ENCODE data around the gene TLCD3A. TPM values are rescaled to one million over a fixed set of nuclear protein-coding genes. Genes with fewer than 3 reads are reported as not detected.
"Not testable (repeated sequence)": the region's sequence is repeated elsewhere in the genome, so short reads cannot be mapped to it uniquely, and the experiment has no call there.

The TLCD3A gene
- total and polyA plus RNA-seq, 2 donors (not counting 3 experiments of a cell fraction or from before 2014, with no cell fraction given): 36.6 to 54.1 TPM

DNA sequence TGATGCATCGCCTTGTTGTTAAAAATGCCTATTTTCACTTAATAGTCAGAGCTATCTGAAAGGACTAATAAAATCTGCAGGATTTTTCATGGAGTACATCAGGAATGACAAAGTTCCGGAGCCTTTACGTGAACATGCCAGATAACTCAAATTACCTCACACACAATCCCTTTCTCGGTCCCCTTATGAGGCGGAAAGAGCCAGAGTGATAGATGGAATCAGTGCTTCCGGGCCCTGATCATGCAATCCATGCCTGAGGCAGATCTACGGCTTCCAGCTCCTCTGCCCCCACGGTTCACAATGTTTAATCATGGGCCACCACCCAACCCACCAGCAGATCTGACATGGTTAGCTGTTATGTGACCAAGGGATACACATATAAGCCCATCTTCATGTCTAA lies 34.7 kb upstream of the TLCD3A start:
- Histone ChIP-seq H3K27me3 (ENCODE audit: control insufficient read depth in 2 of 2, insufficient read depth in 2 of 2, low read length in 2 of 2) (no peaks in the 10 kb centered on the region), H4K20me1 (replicated peaks; ENCODE audit: control insufficient read depth, extremely low read depth, insufficient read depth, low read length) (peaks cover 3% of the 10 kb centered on the region), H3K9me1 (replicated peaks; ENCODE audit: control insufficient read depth, extremely low read depth, insufficient read depth, low read length) (no peaks in the 10 kb centered on the region), H3K4me3 (replicated peaks in 1 of 3; ENCODE audit: insufficient read depth in 1 of 3, low read depth in 1 of 3, low read length in 3 of 3) (no peak overlapping the region), H3K4me2 (ENCODE audit: insufficient read depth, low read length) (no peak overlapping the region), H3K9ac (replicated peaks; ENCODE audit: extremely low read depth, insufficient read depth, low read length) (no peak overlapping the region), H3K4me1 (ENCODE audit: control insufficient read depth, extremely low read depth, insufficient read depth, low read length) (peaks cover 35% of the 10 kb centered on the region), H3K79me2 (ENCODE audit: control insufficient read depth, insufficient read depth, low read length) (no peaks in the 10 kb centered on the region), H3K9me3 (replicated peaks; ENCODE audit: control insufficient read depth, insufficient read depth, low read length) (no peaks in the 10 kb centered on the region), H3K36me3 (ENCODE audit: control insufficient read depth in 2 of 2, extremely low read depth in 1 of 2, insufficient read depth in 2 of 2, low read length in 2 of 2) (peaks cover 7 to 8% of the 10 kb centered on the region in 2 experiments), H3K27ac (ENCODE audit: insufficient read depth, low read depth, low read length) (no peak overlapping the region), H2AFZ (ENCODE audit: low read depth, low read length) (no peak overlapping the region)
- no peak for TF ChIP-seq MYC (IDR thresholded peaks at IDR 0.05; ENCODE audit: low read depth, low read length)
- TF ChIP-seq, protein P1, sequence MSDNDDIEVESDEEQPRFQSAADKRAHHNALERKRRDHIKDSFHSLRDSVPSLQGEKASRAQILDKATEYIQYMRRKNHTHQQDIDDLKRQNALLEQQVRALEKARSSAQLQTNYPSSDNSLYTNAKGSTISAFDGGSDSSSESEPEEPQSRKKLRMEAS (IDR thresholded peaks at IDR 0.05; ENCODE audit: insufficient read depth, insufficient read length): no peak
- TF ChIP-seq, protein P2, sequence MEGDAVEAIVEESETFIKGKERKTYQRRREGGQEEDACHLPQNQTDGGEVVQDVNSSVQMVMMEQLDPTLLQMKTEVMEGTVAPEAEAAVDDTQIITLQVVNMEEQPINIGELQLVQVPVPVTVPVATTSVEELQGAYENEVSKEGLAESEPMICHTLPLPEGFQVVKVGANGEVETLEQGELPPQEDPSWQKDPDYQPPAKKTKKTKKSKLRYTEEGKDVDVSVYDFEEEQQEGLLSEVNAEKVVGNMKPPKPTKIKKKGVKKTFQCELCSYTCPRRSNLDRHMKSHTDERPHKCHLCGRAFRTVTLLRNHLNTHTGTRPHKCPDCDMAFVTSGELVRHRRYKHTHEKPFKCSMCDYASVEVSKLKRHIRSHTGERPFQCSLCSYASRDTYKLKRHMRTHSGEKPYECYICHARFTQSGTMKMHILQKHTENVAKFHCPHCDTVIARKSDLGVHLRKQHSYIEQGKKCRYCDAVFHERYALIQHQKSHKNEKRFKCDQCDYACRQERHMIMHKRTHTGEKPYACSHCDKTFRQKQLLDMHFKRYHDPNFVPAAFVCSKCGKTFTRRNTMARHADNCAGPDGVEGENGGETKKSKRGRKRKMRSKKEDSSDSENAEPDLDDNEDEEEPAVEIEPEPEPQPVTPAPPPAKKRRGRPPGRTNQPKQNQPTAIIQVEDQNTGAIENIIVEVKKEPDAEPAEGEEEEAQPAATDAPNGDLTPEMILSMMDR (IDR thresholded peaks at IDR 0.05; ENCODE audit: extremely low read depth in 1 of 2, insufficient read depth in 1 of 2, low read depth in 1 of 2, low read length in 2 of 2): no peak
- no peak for TF ChIP-seq POLR2AphosphoS5 (IDR thresholded peaks at IDR 0.05; ENCODE audit: insufficient read depth, low read depth, low read length)
- TF ChIP-seq FOS (IDR thresholded peaks at IDR 0.05; ENCODE audit: borderline replicate concordance, insufficient read depth, low read length): no peak
- dilution Hi-C loops (cut with MboI; ENCODE audit: extremely low pct_ligation_motif_present, low sequenced_read_pairs) (loop anchor here (10.0 kb wide), 1 partner anchor 93 kb away; no protein-coding TSS in a partner anchor), intact Hi-C loops (cut with micrococcal nuclease) (loop anchor here (2.0 kb wide), 1 partner anchor 141 kb away; no protein-coding TSS in a partner anchor)
- ChIA-PET CTCF (interaction anchor here (0.7 to 16.0 kb wide), 3 partner anchors 9 to 286 kb away, joined by 3 to 762 read pairs (median 3); a partner anchor contains a TSS), POLR2A (no interaction called here)
- no TSS peak for BruUV-seq (replicated peaks)
- DNase-seq (ENCODE audit: low read depth, low spot score): no peak
- no peak for FAIRE-seq

DNA sequence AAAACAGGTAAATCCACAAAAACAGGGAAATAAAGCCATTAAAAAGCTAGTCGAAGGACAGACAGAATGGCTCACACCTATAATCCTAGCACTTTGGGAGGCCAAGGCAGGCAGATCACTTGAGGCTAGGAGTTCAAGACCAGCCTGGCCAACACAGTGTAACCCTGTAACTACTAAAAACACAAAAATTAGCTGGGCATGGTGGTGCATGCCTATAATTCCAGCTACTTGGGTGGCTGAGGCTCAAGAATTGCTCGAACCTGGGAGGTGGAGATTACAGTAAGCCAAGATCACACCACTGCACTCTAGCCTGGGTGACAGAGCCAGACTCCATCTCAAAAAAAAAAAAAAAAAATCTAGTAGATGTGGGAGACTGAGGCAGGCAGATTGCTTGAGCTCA lies 34.3 kb upstream of the TLCD3A start:
- H3K79me2 ChIP-seq (ENCODE audit: control insufficient read depth, insufficient read depth, low read length); H3K9me1 ChIP-seq (replicated peaks; ENCODE audit: control insufficient read depth, extremely low read depth, insufficient read depth, low read length); H4K20me1 ChIP-seq (replicated peaks; ENCODE audit: control insufficient read depth, extremely low read depth, insufficient read depth, low read length); FAIRE-seq; DNase-seq (ENCODE audit: low read depth, low spot score); H3K4me3 ChIP-seq (replicated peaks in 1 of 3; ENCODE audit: insufficient read depth in 1 of 3, low read depth in 1 of 3, low read length in 3 of 3); H3K27ac ChIP-seq (ENCODE audit: insufficient read depth, low read depth, low read length); BruUV-seq (replicated peaks); H2AFZ ChIP-seq (ENCODE audit: low read depth, low read length); H3K36me3 ChIP-seq (ENCODE audit: control insufficient read depth in 2 of 2, extremely low read depth in 1 of 2, insufficient read depth in 2 of 2, low read length in 2 of 2); H3K27me3 ChIP-seq (ENCODE audit: control insufficient read depth in 2 of 2, insufficient read depth in 2 of 2, low read length in 2 of 2); H3K9me3 ChIP-seq (replicated peaks; ENCODE audit: control insufficient read depth, insufficient read depth, low read length); H3K9ac ChIP-seq (replicated peaks; ENCODE audit: extremely low read depth, insufficient read depth, low read length); H3K4me2 ChIP-seq (ENCODE audit: insufficient read depth, low read length): not testable (repeated sequence)
- ChIA-PET POLR2A (interaction anchor here (0.6 kb wide), 1 partner anchor 9 kb away, joined by 6 read pairs; no protein-coding TSS in a partner anchor), CTCF (interaction anchor here (0.7 to 16.0 kb wide), 5 partner anchors 9 to 553 kb away, joined by 3 to 762 read pairs (median 5); a partner anchor contains a TSS)
- intact Hi-C loops (cut with micrococcal nuclease) (loop anchor here (2.0 kb wide), 1 partner anchor 141 kb away; no protein-coding TSS in a partner anchor), dilution Hi-C loops (cut with MboI; ENCODE audit: extremely low pct_ligation_motif_present, low sequenced_read_pairs) (loop anchor here (10.0 kb wide), 1 partner anchor 93 kb away; no protein-coding TSS in a partner anchor)
- H3K4me1 ChIP-seq (ENCODE audit: control insufficient read depth, extremely low read depth, insufficient read depth, low read length): peaks cover 34% of the 10 kb centered on the region

All from endothelial cell of umbilical vein (primary cell).